AG10803 (cell line): ENCODE results near the gene CCSER1.

Experiments
- DNase-seq: peaks from one replicate; pipeline ENCODE4 v3.0.0; 2010; ENCODE audit warnings: low read depth
- H3K4me3 ChIP-seq: 2 replicates; pipeline ENCODE4 v1.5.1; 2011; ENCODE audit warnings: mild to moderate bottlenecking, low read length, control low read depth
- CTCF ChIP-seq: conservative IDR thresholded peaks from 2 replicates; pipeline ENCODE4 v1.5.1; 2011; ENCODE audit warnings: mild to moderate bottlenecking, low read length, control low read depth, inconsistent platforms

The CCSER1 gene

GRCh38 chr4:91525621-91526020 lies 1398.4 kb downstream of the CCSER1 start:
- H3K4me3 ChIP-seq = no peak overlapping the region
- no peak for TF ChIP-seq CTCF
- DNase-seq = no peak

- no peak for TF ChIP-seq CTCF
- DNase-seq = no peak
- no peak overlapping the region for H3K4me3 ChIP-seq
These were observed 1399.9 kb downstream of the CCSER1 start for GRCh38 chr4:91527056-91527455.

- DNase-seq = no peak
- no peak for TF ChIP-seq CTCF
- H3K4me3 ChIP-seq = no peak overlapping the region
These were observed 1440.4 kb downstream of the CCSER1 start for GRCh38 chr4:91567594-91567993.

GRCh38 chr4:91577864-91578263 lies 1450.7 kb downstream of the CCSER1 start:
- DNase-seq = no peak
- TF ChIP-seq CTCF = no peak
- H3K4me3 ChIP-seq = no peak overlapping the region

- no peak overlapping the region for H3K4me3 ChIP-seq
- DNase-seq = no peak
- TF ChIP-seq CTCF = no peak
These were observed 1463.1 kb downstream of the CCSER1 start for GRCh38 chr4:91590260-91590659.

GRCh38 chr4:91592125-91592524 lies 1464.9 kb downstream of the CCSER1 start:
- H3K4me3 ChIP-seq = no peak overlapping the region
- DNase-seq = no peak
- TF ChIP-seq CTCF = no peak

GRCh38 chr4:91596718-91597117 lies 1469.5 kb downstream of the CCSER1 start:
- no peak overlapping the region for H3K4me3 ChIP-seq
- TF ChIP-seq CTCF = no peak
- no peak for DNase-seq
